ENCODE data around the gene NPAS3. TPM values are rescaled to one million over a fixed set of nuclear protein-coding genes. Genes with fewer than 3 reads are reported as not detected.

The NPAS3 gene
- total RNA-seq, 1 donor from 2014 or later = 2.4 TPM

- H3K27me3 Mint-ChIP-seq (ENCODE audit: unreplicated experiment) = no peaks in the 10 kb centered on the region
- no peak overlapping the region for H3K27ac Mint-ChIP-seq (ENCODE audit: unreplicated experiment)
- no peaks in the 10 kb centered on the region for H3K4me1 Mint-ChIP-seq (ENCODE audit: unreplicated experiment)
- H3K4me3 Mint-ChIP-seq (ENCODE audit: unreplicated experiment) = no peak overlapping the region
- no peak for DNase-seq (ENCODE audit: extremely low spot score, unreplicated experiment)
- no peaks in the 10 kb centered on the region for H3K9me3 Mint-ChIP-seq (ENCODE audit: unreplicated experiment)
- TF ChIP-seq CTCF (IDR thresholded peaks at IDR 0.05) = no peak
- no peaks in the 10 kb centered on the region for H3K36me3 Mint-ChIP-seq (ENCODE audit: unreplicated experiment)
Observed at GRCh38 chr14:33287189-33287588, 348.5 kb downstream of the NPAS3 start.

DNA sequence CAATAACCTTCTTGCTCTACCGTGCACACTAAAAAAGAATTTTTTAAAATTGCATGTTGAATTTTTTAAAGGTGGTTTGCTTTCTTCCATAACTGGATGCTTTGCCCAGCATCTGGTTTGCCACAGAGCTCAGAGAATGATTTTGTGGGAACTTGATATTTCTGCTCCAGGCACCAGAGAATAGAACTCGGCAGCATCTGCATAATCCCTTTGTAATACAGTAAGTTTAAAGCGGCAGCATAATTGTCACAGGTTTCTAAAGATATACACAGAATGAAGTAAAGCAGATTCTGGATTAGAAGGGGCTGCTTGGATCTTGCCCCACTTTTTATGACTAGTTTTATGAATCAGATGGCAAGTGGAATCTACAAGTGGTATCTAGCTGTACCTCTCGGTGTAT is 352.0 kb downstream of the NPAS3 start:
- DNase-seq (ENCODE audit: extremely low spot score, unreplicated experiment) = no peak
- Mint-ChIP-seq H3K4me3 (ENCODE audit: unreplicated experiment) (no peak overlapping the region), H3K27ac (ENCODE audit: unreplicated experiment) (no peak overlapping the region), H3K9me3 (ENCODE audit: unreplicated experiment) (no peaks in the 10 kb centered on the region), H3K36me3 (ENCODE audit: unreplicated experiment) (no peaks in the 10 kb centered on the region), H3K4me1 (ENCODE audit: unreplicated experiment) (no peaks in the 10 kb centered on the region), H3K27me3 (ENCODE audit: unreplicated experiment) (no peaks in the 10 kb centered on the region)
- no peak for TF ChIP-seq CTCF (IDR thresholded peaks at IDR 0.05)

- H3K36me3 Mint-ChIP-seq (ENCODE audit: unreplicated experiment) = no peaks in the 10 kb centered on the region
- DNase-seq (ENCODE audit: extremely low spot score, unreplicated experiment) = no peak
- H3K9me3 Mint-ChIP-seq (ENCODE audit: unreplicated experiment) = no peaks in the 10 kb centered on the region
- no peak for TF ChIP-seq CTCF (IDR thresholded peaks at IDR 0.05)
- H3K4me1 Mint-ChIP-seq (ENCODE audit: unreplicated experiment) = no peaks in the 10 kb centered on the region
- no peak overlapping the region for H3K27ac Mint-ChIP-seq (ENCODE audit: unreplicated experiment)
- H3K27me3 Mint-ChIP-seq (ENCODE audit: unreplicated experiment) = no peaks in the 10 kb centered on the region
- no peak overlapping the region for H3K4me3 Mint-ChIP-seq (ENCODE audit: unreplicated experiment)
Observed at GRCh38 chr14:33291529-33292104, 352.9 kb downstream of the NPAS3 start.

DNA sequence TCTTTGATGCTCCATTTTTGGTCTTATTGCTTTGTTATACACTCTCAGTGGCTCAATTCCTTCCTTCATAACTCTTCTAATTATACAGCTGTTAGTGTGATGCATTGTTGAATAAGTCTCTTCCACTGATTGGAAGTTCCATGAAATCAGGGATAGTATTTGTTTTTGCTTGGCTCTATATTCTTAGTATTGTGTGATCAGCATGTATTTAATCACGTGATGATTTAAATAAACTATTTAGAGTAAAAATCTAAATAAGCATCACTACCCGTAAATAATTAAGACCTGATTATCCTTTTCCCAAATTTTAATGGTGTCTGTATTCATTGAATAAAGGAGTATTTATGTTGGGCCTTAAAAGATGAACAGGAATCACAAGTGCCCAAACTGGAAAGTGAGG is 355.7 kb downstream of the NPAS3 start:
- no peak for TF ChIP-seq CTCF (IDR thresholded peaks at IDR 0.05)
- no peak overlapping the region for H3K4me3 Mint-ChIP-seq (ENCODE audit: unreplicated experiment)
- H3K27ac Mint-ChIP-seq (ENCODE audit: unreplicated experiment) = no peak overlapping the region
- H3K27me3 Mint-ChIP-seq (ENCODE audit: unreplicated experiment) = peaks cover 2% of the 10 kb centered on the region
- no peaks in the 10 kb centered on the region for H3K9me3 Mint-ChIP-seq (ENCODE audit: unreplicated experiment)
- DNase-seq (ENCODE audit: extremely low spot score, unreplicated experiment) = no peak
- H3K36me3 Mint-ChIP-seq (ENCODE audit: unreplicated experiment) = no peaks in the 10 kb centered on the region
- peaks cover 4% of the 10 kb centered on the region for H3K4me1 Mint-ChIP-seq (ENCODE audit: unreplicated experiment)

GRCh38 chr14:33297565-33297964 is 358.9 kb downstream of the NPAS3 start:
- Mint-ChIP-seq H3K27me3 (ENCODE audit: unreplicated experiment) (peaks cover 2% of the 10 kb centered on the region), H3K9me3 (ENCODE audit: unreplicated experiment) (no peaks in the 10 kb centered on the region), H3K27ac (ENCODE audit: unreplicated experiment) (no peak overlapping the region), H3K4me1 (ENCODE audit: unreplicated experiment) (peaks cover 4% of the 10 kb centered on the region), H3K36me3 (ENCODE audit: unreplicated experiment) (no peaks in the 10 kb centered on the region), H3K4me3 (ENCODE audit: unreplicated experiment) (no peak overlapping the region)
- no peak for TF ChIP-seq CTCF (IDR thresholded peaks at IDR 0.05)
- DNase-seq (ENCODE audit: extremely low spot score, unreplicated experiment) = no peak
